HUES48 (cell line): ENCODE data around the gene DIP2A.
A peak's percentile ranks its signal among the peaks of the same experiment; 100 is the strongest.
"Not testable (repeated sequence)": the region's sequence is repeated elsewhere in the genome, so short reads cannot be mapped to it uniquely, and the experiment has no call there.

Source experiments
- H3K27ac ChIP-seq: one replicate; pipeline ENCODE4 v1.7.0; 2013; ENCODE audit warnings: low read depth, low read length, inconsistent platforms
- H3K27me3 ChIP-seq: 2 replicates; pipeline ENCODE4 v1.6.1; 2013; ENCODE audit warnings: mild to moderate bottlenecking, low read length; ENCODE audit not compliant: control insufficient read depth, insufficient read depth
- H3K36me3 ChIP-seq: 2 replicates; pipeline ENCODE4 v1.6.1; 2013; ENCODE audit warnings: low read length; ENCODE audit not compliant: control insufficient read depth, insufficient read depth
- H3K4me1 ChIP-seq: 2 replicates; pipeline ENCODE4 v1.6.1; 2013; ENCODE audit warnings: mild to moderate bottlenecking, low read length; ENCODE audit not compliant: control insufficient read depth, insufficient read depth
- H3K4me3 ChIP-seq: 2 replicates; pipeline ENCODE4 v1.5.1; 2013; ENCODE audit warnings: mild to moderate bottlenecking, low read depth, low read length
- H3K9ac ChIP-seq: 2 replicates; pipeline ENCODE4 v1.6.1; 2013; ENCODE audit warnings: mild to moderate bottlenecking, low read depth, low read length, moderate library complexity
- H3K9me3 ChIP-seq: 2 replicates; pipeline ENCODE4 v1.6.1; 2013; ENCODE audit warnings: low read length; ENCODE audit not compliant: control insufficient read depth, insufficient read depth

DIP2A gene

DNA sequence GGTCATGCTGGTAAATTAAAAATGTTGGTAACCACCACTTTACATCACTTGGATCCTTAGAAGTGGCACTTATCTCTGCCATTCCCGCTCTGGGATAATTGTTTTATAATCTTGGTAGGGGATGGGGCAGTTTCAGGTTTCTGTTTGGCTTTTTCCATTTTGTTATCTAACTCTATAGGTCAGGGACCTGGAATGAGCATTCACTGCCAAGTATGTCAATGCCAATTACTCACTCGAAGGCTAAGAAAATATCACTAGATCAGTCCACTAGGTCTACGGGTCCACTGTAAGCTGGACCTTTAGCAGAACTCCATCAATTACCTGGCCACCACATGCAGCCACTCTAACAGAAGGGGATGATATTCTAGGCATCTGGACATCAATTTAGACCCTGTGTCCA is 4.5 kb upstream of the DIP2A start:
- peaks cover 3% of the 10 kb centered on the region; the same call in 1 of the 2 replicates for H3K9me3 ChIP-seq
- H3K9ac ChIP-seq = no peak overlapping the region
- H3K27ac ChIP-seq = no peak overlapping the region
- H3K27me3 ChIP-seq = no peaks in the 10 kb centered on the region
- H3K4me1 ChIP-seq = peaks cover 6% of the 10 kb centered on the region
- peaks cover 17% of the 10 kb centered on the region for H3K36me3 ChIP-seq
- H3K4me3 ChIP-seq = no peak overlapping the region

DNA sequence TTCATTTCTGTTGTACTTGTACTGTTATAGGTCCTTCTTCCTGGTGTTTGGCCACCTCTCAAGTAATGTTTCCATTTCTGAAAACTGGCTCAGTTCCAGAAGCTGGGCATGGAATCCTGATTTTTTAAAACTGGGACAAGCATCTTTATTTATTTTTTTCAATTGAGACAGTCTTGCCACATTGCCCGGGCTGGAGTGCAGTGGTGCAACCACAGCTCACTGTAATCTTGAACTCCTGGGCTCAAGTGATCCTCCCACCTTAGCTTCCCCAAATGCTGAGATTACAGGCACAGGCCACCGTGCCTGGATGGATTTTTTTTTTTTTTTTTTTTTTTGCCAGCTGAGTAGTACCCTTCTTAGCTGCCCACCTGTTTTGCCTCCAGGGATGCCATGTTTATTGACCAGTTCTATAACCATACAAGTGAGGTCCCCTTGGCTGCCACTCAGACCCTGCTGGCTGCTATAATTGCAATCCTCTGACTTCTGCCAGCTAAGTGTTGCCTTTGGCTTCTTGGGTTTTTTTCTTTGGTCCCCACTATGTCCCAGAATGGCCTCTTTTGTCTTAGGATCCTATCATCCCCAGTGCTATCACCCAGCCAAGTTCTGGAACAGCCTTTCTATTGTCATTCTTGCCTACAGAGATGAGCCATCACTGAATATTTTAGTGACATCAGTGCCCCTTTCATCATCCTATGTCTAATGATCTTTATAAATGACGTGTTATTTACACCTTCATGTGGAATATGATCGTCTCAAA is 3.9 kb upstream of the DIP2A start:
- no peak overlapping the region for H3K27ac ChIP-seq

DNA sequence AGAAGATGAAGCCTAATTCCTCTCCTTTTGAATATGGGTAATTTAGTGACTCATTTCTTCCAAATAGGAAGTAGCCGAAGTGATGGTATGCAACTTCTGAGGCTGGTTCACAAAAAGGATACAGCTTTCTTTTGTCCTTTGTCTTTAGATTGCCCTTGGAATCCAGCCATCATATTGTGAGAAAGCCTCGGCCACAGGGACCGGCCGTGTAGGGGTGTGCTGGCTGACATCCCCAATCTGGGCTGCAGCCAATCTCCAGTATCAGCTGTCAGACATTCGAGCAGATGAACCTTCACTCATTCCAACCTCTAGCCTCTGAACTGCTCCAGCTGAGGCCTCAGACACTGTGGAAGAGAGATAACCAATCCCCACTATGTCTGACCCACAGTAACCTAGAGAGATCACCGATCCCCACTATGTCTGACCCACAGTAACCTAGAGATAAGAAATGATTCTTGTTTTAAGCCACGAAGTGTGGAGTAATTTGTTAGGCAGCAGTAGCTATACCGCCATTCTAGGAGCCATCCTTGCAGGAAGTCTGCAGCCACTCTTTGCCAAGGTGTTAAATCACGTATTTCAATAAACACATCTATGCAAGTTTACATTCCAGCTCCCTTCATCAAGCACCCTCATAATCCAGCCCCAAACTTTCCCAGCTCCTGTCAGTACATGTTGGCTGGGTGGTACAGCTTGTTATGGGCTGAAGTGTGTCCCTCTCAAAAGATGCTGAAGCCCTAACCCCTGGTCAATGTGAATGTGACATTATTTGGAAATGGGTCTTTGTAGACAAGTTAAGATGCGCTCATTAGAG is 2.9 kb upstream of the DIP2A start:
- H3K4me3 ChIP-seq = no peak overlapping the region
- no peaks in the 10 kb centered on the region for H3K9me3 ChIP-seq
- H3K36me3 ChIP-seq = peaks cover 17% of the 10 kb centered on the region
- no peak overlapping the region for H3K9ac ChIP-seq
- peaks cover 6% of the 10 kb centered on the region for H3K4me1 ChIP-seq
- no peak overlapping the region for H3K27ac ChIP-seq
- H3K27me3 ChIP-seq = no peaks in the 10 kb centered on the region

More for the DNA sequence above, 3.9 kb upstream of the DIP2A start:
- Histone ChIP-seq H3K4me1 (peaks cover 6% of the 10 kb centered on the region), H3K9me3 (peaks cover 3% of the 10 kb centered on the region; the same call in 1 of the 2 replicates), H3K9ac (no peak overlapping the region), H3K27me3 (no peaks in the 10 kb centered on the region), H3K36me3 (peaks cover 17% of the 10 kb centered on the region), H3K4me3 (no peak overlapping the region)

DNA sequence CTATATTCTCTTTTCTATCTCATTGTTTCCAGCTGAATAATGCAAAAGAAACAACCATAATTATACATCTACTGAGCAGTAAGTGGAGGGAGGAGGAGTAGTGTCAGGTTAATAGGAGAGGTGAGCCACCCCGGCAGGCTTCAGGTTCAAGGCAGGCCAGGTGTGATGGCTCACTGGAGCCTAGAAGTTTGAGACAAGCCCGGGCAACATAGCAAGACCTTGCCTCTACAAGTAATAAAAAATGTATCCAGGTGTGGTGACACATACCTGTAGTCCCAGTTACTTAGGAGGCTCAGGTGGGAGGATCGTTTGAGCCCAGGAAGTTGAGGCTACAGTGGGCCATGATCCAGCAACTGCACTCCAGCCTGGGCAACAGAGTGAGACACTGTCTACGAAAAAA is 1.9 kb upstream of the DIP2A start:
- Histone ChIP-seq H3K27me3 (no peaks in the 10 kb centered on the region), H3K36me3 (peaks cover 17% of the 10 kb centered on the region), H3K9ac (no peak overlapping the region), H3K4me3 (no peak overlapping the region), H3K9me3 (no peaks in the 10 kb centered on the region), H3K27ac (no peak overlapping the region), H3K4me1 (peaks cover 6% of the 10 kb centered on the region)

DNA sequence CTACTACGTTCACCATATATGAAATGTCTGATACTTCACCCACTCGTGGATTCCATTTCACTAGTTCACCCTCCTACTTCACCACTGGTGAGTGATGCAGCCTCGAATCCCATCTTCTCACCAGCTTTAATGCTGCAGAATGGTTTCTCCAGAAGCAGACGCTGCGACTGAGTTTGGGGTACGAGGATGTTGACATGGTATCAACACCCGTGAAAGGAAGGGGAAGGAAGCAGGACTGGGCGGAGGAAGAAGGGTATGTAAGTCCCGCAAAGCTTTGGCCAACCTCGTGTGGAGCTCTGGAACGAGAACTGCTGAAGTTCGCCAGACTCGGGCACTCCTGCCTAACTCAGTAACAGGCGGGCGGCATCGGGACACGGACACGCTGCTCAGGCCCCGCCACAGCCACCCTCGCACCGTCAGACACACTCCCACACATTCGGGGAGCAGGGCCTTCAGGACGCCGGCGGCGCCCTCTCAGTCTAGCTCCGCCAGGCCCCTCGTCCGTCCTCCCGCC is 833 bp upstream of the DIP2A start:
- peak overlapping the region; percentile 90 for H3K9ac ChIP-seq
- H3K36me3 ChIP-seq = peaks cover 20% of the 10 kb centered on the region
- no peaks in the 10 kb centered on the region for H3K9me3 ChIP-seq
- H3K4me3 ChIP-seq = peak overlapping the region; percentile 92
- H3K27me3 ChIP-seq = no peaks in the 10 kb centered on the region
- H3K4me1 ChIP-seq = peaks cover 6% of the 10 kb centered on the region
- peak overlapping the region; percentile 93 for H3K27ac ChIP-seq

DNA sequence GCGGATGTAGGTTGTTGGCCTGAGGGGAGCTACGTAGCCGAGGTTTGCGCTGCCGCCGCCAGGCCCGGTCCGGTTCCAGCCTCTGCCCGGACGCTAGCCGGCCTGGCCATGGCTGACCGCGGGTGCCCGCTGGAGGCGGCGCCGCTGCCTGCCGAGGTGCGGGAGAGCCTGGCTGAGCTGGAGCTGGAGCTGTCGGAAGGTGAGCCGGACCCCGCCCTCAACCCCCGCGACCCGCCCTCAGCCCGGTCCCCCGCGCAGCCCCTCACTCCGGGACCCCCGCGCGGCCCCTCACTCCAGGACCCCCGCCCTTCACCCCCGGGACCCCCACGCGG is 299 bp downstream of the DIP2A start:
- Histone ChIP-seq H3K4me3 (peak overlapping the region; percentile 92), H3K27me3 (no peaks in the 10 kb centered on the region), H3K36me3 (peaks cover 25% of the 10 kb centered on the region), H3K27ac (peak overlapping the region; percentile 68), H3K9ac (peak overlapping the region; percentile 66; the same call in 1 of the 2 replicates), H3K4me1 (peaks cover 6% of the 10 kb centered on the region), H3K9me3 (no peaks in the 10 kb centered on the region)

DNA sequence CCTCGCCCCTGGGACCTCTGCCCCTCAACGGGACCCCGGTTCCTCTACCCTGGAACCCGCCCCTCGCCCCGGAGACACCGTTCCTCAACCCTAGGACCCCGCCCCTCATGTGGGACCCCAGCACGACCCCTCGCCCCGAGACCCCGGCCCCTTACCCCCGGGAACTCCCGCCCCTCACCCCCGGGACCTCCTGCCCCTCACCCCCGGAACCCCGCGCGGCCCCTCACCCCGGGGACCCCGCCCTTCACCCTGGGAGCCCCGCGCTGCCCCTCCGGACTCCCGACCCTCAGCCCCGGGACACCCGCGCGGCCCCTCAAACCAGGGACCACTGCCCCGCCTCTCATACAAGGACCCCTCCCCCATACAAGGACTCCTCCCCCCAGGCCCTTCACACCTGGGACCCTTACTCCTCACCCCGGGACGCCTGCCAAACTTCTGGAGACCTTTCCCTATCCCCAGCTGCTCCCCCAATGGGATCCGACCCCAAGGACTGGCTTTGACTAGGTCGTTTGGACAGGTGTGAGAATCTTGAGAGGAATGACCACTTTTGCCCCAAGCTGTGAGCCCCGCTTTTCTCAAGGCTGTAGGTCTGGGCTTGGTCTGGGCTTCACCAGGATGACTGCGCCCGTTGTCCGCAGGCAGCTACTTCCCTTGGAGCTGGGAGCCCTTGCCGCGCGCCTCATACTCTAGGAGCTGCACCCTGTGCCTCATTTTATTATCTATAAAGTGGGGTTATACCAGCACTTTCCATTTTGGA is 843 bp downstream of the DIP2A start:
- H3K9ac ChIP-seq = no peak overlapping the region
- H3K36me3 ChIP-seq = peaks cover 28% of the 10 kb centered on the region
- no peak overlapping the region for H3K27ac ChIP-seq
- peaks cover 6% of the 10 kb centered on the region for H3K4me1 ChIP-seq
- no peaks in the 10 kb centered on the region for H3K27me3 ChIP-seq
- no peaks in the 10 kb centered on the region for H3K9me3 ChIP-seq
- peak overlapping the region; percentile 92 for H3K4me3 ChIP-seq

DNA sequence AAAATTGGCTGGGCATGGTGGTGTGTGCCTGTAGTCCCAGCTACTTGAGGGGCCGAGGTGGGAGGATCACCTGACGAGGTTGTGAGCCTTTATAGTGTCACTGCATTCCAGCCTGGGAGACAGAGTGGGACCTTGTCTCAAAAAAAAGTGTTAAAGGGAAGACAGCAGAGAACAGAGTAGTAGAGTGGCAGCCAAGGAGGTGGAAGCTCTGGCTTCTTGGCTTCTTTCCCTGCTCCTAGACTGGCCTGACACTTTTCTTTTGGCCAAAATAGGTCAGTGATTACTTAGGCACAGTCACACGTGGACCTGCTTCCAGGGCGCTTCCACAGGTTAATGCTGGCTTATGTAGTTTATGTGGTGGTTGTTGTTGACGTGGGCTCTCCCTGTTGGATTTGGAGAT is 3.2 kb downstream of the DIP2A start:
- peaks cover 20% of the 10 kb centered on the region for H3K36me3 ChIP-seq
- no peak overlapping the region for H3K27ac ChIP-seq
- no peak overlapping the region for H3K9ac ChIP-seq
- H3K9me3 ChIP-seq = no peaks in the 10 kb centered on the region
- no peak overlapping the region for H3K4me3 ChIP-seq
- no peaks in the 10 kb centered on the region for H3K27me3 ChIP-seq
- H3K4me1 ChIP-seq = peaks cover 6% of the 10 kb centered on the region

DNA sequence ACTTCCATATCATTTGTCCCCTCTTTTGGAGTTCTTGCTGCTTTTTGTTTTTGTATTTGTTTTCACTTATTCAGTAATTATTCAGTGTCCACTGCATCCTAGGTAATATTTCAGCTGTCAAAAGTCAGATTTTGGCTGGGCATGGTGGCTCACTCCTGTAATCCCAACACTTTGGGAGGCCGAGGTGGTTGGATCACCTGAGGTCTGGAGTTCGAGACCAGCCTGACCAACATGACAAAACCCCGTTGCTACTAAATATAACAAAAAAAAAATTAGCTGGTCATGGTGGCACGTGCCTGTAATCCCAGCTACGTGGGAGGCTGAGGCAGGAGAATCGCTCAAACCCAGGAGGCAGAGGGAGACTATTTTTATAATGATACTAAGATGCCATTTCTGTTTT is 6.5 kb downstream of the DIP2A start:
- H3K27ac ChIP-seq, H3K9ac ChIP-seq, H3K4me3 ChIP-seq, H3K9me3 ChIP-seq, H3K27me3 ChIP-seq, H3K4me1 ChIP-seq: not testable (repeated sequence)
- H3K36me3 ChIP-seq = peaks cover 24% of the 10 kb centered on the region

DNA sequence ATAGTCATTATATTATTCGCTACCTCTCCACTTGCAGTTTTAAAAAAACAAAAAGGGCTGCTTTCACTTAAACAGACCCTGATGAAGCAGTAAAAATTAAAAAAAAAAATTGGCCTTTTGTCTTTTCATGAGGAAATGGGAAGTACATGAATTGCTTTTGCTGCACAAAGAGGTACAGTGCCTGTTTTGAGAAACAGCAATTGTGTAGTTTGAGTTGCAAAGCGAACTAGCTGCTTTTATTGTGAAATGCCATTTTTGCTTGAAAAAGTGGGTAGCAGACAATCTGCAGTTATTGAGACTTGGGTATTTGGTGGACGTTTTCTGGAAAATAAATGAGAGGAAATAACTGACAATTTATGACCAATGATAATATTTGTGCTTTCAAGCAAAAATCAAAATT is 7.0 kb downstream of the DIP2A start:
- peaks cover 24% of the 10 kb centered on the region for H3K36me3 ChIP-seq
- H3K9me3 ChIP-seq = no peaks in the 10 kb centered on the region
- H3K4me3 ChIP-seq = no peak overlapping the region
- H3K27me3 ChIP-seq = no peaks in the 10 kb centered on the region
- no peak overlapping the region for H3K27ac ChIP-seq
- no peaks in the 10 kb centered on the region for H3K4me1 ChIP-seq
- H3K9ac ChIP-seq = no peak overlapping the region
